Muscle of arm (tissue), 12 donors: ENCODE measurements around the gene NME2. TPM values are rescaled to one million over a fixed set of nuclear protein-coding genes. Genes with fewer than 3 reads are reported as not detected.

Source experiments
- DNase-seq: peaks from one replicate; pipeline ENCODE4 v3.0.0-alpha.2; 2013
- polyA plus RNA-seq, 12 donors: library from polyadenylated mRNA; unstranded; fragments of 120-200 nt; gene quantifications; one replicate each; pipeline ENCODE4 v1.2.1, GENCODE V29; 2013; ENCODE audit not compliant: insufficient read length in 12 of 12

NME2 gene
- polyA plus RNA-seq, 12 donors, result 173 to 412 (median 310) TPM; not detected in 1

DNA sequence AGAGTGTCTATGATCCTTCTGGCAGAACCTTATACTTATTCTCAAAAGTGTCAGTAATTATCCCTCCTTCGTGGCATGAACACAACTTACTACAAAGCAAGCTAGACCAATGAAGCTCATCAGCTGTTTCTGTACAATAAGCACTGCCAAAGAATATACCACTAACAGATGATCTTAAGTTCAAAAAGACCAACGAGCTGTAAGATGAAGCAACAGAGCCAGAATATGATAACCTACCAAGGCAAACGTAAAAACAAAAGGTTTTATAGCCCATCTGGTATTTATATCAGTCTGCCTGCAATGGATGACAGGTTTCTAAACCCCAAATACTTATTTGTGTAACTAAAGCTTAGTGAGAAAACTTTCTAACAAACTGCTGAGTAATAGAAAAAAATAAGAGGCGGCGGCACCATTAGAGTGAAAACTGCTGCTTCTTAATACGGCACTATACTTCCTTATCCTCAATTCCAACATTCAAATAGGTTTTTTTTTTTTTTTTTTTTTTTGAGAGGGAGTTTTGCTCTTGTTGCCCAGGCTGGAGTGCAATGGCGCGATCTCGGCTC is 22.1 kb downstream of the NME2 start:
- DNase-seq, result no peak

GRCh38 chr17:51189162-51189561 is 23.0 kb downstream of the NME2 start:
- DNase-seq, result no peak

DNA sequence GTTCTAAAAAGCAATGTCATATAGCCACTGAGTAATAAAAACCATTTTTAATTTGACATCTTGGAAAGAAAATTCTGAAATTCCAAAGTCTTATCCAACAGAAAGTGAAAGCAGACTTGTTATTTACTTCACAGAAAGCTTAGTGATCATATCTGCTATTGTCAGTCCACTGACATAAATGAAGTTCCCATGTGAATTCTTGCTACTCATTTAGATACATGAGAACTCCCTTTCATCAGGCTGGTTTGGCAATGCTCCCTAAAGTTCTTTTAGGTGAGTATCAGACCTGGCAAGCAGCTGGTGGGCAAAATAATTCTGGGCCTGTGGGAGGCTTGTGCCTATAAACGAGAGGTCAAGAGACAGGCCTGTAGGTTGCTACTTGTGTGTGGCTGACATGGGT is 23.4 kb downstream of the NME2 start:
- DNase-seq, result no peak

GRCh38 chr17:51191895-51192294 is 25.7 kb downstream of the NME2 start:
- no peak for DNase-seq

GRCh38 chr17:51197754-51198153 is 31.5 kb downstream of the NME2 start:
- no peak for DNase-seq

GRCh38 chr17:51200295-51200694 is 34.1 kb downstream of the NME2 start:
- no peak for DNase-seq

GRCh38 chr17:51200846-51201245 is 34.6 kb downstream of the NME2 start:
- DNase-seq, result no peak

DNA sequence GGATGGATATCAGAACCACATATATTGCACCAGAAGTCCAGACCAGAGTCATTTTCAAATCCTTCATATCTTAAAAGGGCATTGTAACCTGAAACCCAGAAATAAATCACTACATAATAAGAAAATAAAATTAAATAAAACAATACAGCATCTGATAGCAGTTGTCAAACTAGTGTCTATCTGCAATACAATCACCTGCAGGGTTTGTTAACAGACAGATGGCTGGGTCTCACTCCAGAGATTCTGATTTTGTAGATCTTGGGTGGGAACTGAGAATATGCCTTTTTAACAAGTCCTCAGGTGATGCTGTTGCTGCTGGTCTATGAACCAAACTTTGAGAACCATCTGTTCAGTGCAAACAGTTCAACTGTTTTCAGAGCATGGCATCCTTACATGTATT is 37.6 kb downstream of the NME2 start:
- no peak for DNase-seq

DNA sequence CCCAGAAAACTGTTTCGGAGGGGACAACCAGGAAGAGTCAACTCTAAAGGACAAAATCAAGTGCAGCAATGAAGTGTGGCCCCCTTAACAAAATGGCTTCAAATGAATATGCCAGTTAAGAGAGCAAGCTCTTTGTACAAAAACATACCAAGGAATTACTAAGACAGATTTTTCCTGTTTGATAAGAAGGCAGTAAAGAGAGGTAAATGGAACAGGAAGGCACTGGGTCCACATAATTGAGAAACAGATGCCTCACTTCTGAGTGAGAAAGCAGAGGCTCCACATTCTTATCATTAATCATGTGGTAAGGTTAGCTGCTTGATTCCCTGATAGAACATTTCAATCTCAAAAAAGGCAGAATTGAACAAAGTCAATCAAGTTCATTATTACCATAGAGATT is 48.7 kb downstream of the NME2 start:
- DNase-seq, result no peak

DNA sequence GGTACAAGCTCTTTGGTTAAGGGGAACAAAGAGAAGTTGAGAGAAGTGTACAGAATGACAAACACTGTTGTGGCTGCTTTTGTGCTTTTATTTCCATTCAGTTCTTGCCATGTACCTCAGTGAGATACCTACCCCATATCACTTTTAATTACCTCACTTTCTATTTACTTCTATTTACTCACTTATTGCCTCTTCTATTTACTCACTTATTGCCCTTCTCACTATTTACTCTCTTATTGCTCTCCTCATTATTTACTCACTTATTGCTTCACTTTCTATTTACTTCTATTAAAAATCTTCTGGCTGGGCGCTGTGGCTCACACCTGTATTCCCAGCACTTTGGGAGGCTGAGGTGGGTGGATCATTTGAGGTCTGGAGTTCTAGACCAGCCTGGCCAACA is 51.7 kb downstream of the NME2 start:
- DNase-seq, result no peak

DNA sequence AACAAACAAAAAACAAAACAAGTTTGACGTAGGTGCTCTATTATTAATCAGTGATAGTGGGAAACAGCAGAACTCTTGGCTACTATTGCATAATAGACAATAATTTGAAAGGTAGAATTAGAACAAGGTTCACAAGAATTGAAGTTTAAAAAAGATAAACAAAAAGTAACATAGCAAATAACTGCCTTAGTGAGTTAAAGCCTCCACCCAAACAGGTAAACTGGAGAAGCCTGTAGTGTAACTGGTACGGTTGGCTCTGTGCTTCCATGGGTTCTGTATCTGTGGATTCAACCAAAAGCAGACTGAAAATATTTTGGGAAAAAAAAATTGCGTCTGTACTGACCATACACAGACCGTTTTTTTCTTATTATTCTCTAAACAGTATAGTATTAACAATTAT is 55.1 kb downstream of the NME2 start:
- no peak for DNase-seq

Other genes with a start within 250 kb of the NME2 start
- 100 to 1,000 TPM in 2 of 12 donors, 10 to 100 TPM in 10; 59.7 to 126 (median 80.5) TPM for gene SPAG9, start 45.5 kb upstream of the NME2 start, polyA plus RNA-seq
- 10 to 100 TPM in 11 of 12 donors, not detected in 1; 45.2 to 66.7 (median 55.0) TPM for gene NME1, start 12.9 kb upstream of the NME2 start, polyA plus RNA-seq
- gene MBTD1, start 93.6 kb downstream of the NME2 start, polyA plus RNA-seq, result 10 to 100 TPM; 20.8 to 82.0 (median 26.9) TPM
- 10 to 100 TPM in 11 of 12 donors, not detected in 1; 22.6 to 40.5 (median 30.2) TPM for gene UTP18, start 94.1 kb downstream of the NME2 start, polyA plus RNA-seq